GM19395 (cell line): Measurements from ENCODE around the gene ANKRD10.
"Not testable (repeated sequence)": the region's sequence is repeated elsewhere in the genome, so short reads cannot be mapped to it uniquely, and the experiment has no call there.

Experiments used
- ATAC-seq: cut with Tn5 transposase; IDR thresholded peaks from one replicate; pipeline ENCODE4 v1.9.1; 2021; ENCODE audit warnings: mild to moderate bottlenecking, moderate library complexity; ENCODE audit not compliant: unreplicated experiment

Gene ANKRD10

GRCh38 chr13:110869805-110870706 lies 44.8 kb downstream of the ANKRD10 start:
- ATAC-seq = no peak

GRCh38 chr13:110869231-110869804 lies 45.6 kb downstream of the ANKRD10 start:
- no peak for ATAC-seq

GRCh38 chr13:110868720-110869119 lies 46.1 kb downstream of the ANKRD10 start:
- no peak for ATAC-seq

- no peak for ATAC-seq
Measured at GRCh38 chr13:110867380-110867779, 47.5 kb downstream of the ANKRD10 start.

GRCh38 chr13:110866491-110867170 lies 48.2 kb downstream of the ANKRD10 start:
- ATAC-seq = no peak

- no peak for ATAC-seq
Measured at GRCh38 chr13:110863685-110864084, 51.2 kb downstream of the ANKRD10 start.

- ATAC-seq = no peak
Measured at GRCh38 chr13:110860983-110861382, 53.9 kb downstream of the ANKRD10 start.

GRCh38 chr13:110856942-110857835 lies 57.7 kb downstream of the ANKRD10 start:
- ATAC-seq = peak; percentile 63

- no peak for ATAC-seq
Measured at GRCh38 chr13:110855363-110855762, 59.5 kb downstream of the ANKRD10 start.

- ATAC-seq = no peak
Measured at GRCh38 chr13:110854866-110855265, 60.0 kb downstream of the ANKRD10 start.

GRCh38 chr13:110853235-110853721 lies 61.6 kb downstream of the ANKRD10 start:
- ATAC-seq = no peak

GRCh38 chr13:110850840-110851239 lies 64.0 kb downstream of the ANKRD10 start:
- no peak for ATAC-seq

- ATAC-seq = no peak
Measured at GRCh38 chr13:110850006-110850405, 64.9 kb downstream of the ANKRD10 start.

- no peak for ATAC-seq
Measured at GRCh38 chr13:110845520-110845919, 69.3 kb downstream of the ANKRD10 start.

- no peak for ATAC-seq
Measured at GRCh38 chr13:110841846-110842245, 73.0 kb downstream of the ANKRD10 start.

- no peak for ATAC-seq
Measured at GRCh38 chr13:110841406-110841805, 73.5 kb downstream of the ANKRD10 start.

GRCh38 chr13:110838867-110839538 lies 75.9 kb downstream of the ANKRD10 start:
- ATAC-seq = no peak

GRCh38 chr13:110838116-110838515 lies 76.8 kb downstream of the ANKRD10 start:
- no peak for ATAC-seq

- not testable (repeated sequence) for ATAC-seq
Measured at GRCh38 chr13:110837397-110838061, 77.3 kb downstream of the ANKRD10 start.

GRCh38 chr13:110836605-110836903 lies 78.3 kb downstream of the ANKRD10 start:
- ATAC-seq = no peak
